Liver (tissue), 9 donors: ENCODE results near the gene EEA1. TPM values are rescaled to one million over a fixed set of nuclear protein-coding genes. Genes with fewer than 3 reads are reported as not detected.

ENCODE experiments used
- DNase-seq: peaks from one replicate; pipeline ENCODE4 v3.0.0-alpha.2; 2017; ENCODE audit warnings: low spot score
- H3K27ac ChIP-seq, 2 donors: one replicate each; pipeline ENCODE4 v1.7.0; 2013; ENCODE audit warnings: inconsistent platforms in 2 of 2, low read length in 2 of 2, control low read depth in 1 of 2, low read depth in 1 of 2, mild to moderate bottlenecking in 1 of 2
- H3K27me3 ChIP-seq, 4 donors: one replicate each; pipeline versions ENCODE4 v1.6.1 to v1.7.0; 2013; ENCODE audit warnings: low read length in 3 of 4, inconsistent platforms in 1 of 4, mild to moderate bottlenecking in 1 of 4, moderate library complexity in 1 of 4; ENCODE audit not compliant: control insufficient read depth in 4 of 4, insufficient read depth in 4 of 4
- H3K36me3 ChIP-seq, 4 donors: one replicate each; pipeline versions ENCODE4 v1.6.1 to v1.7.0; 2013; ENCODE audit warnings: low read length in 3 of 4, mild to moderate bottlenecking in 3 of 4, low read depth in 1 of 4, moderate library complexity in 1 of 4; ENCODE audit not compliant: control insufficient read depth in 4 of 4, insufficient read depth in 3 of 4
- H3K4me1 ChIP-seq, 4 donors: one replicate each; pipeline versions ENCODE4 v1.6.1 to v1.7.0; 2013; ENCODE audit warnings: low read length in 3 of 4, mild to moderate bottlenecking in 3 of 4, moderate library complexity in 1 of 4; ENCODE audit not compliant: control insufficient read depth in 4 of 4, insufficient read depth in 4 of 4
- H3K4me3 ChIP-seq, 3 donors: one replicate each; pipeline versions ENCODE4 v1.6.1 to v1.7.0; 2013; ENCODE audit warnings: low read length in 3 of 3, control low read depth in 1 of 3, low read depth in 1 of 3, mild to moderate bottlenecking in 1 of 3
- H3K9ac ChIP-seq, 2 donors: one replicate each; pipeline ENCODE4 v1.7.0; 2013; ENCODE audit warnings: low read length in 2 of 2, mild to moderate bottlenecking in 2 of 2, moderate library complexity in 2 of 2, control low read depth in 1 of 2, low read depth in 1 of 2
- H3K9me3 ChIP-seq, 4 donors: one replicate each; pipeline versions ENCODE4 v1.6.1 to v1.7.0; 2013; ENCODE audit warnings: low read length in 3 of 4; ENCODE audit not compliant: control insufficient read depth in 4 of 4
- ATF3 ChIP-seq: IDR thresholded peaks from 2 replicates; pipeline ENCODE4 v1.6.1; 2016; ENCODE audit warnings: antibody characterized with exemption
- CTCF ChIP-seq: fragments of 150-350 bp; IDR thresholded peaks from 2 replicates; pipeline ENCODE4 v1.5.1; 2017; ENCODE audit warnings: improper control_type of control experiment, low read depth, low read length; ENCODE audit not compliant: missing input control
- EGR1 ChIP-seq, 2 donors: IDR thresholded peaks; 2 replicates each; pipeline ENCODE4 v1.6.1; 2016 to 2018; ENCODE audit warnings: antibody characterized with exemption in 2 of 2, low read depth in 2 of 2
- FOXA1 ChIP-seq: IDR thresholded peaks from 2 replicates; pipeline ENCODE4 v1.6.1; 2016; ENCODE audit warnings: antibody characterized with exemption
- FOXA2 ChIP-seq: IDR thresholded peaks from 2 replicates; pipeline ENCODE4 v1.6.1; 2016; ENCODE audit warnings: antibody characterized with exemption
- GABPA ChIP-seq, 2 donors: IDR thresholded peaks in 1 of 2; conservative IDR thresholded peaks in 1 of 2; 2 replicates each; pipeline ENCODE4 v1.6.1; 2016; ENCODE audit warnings: antibody characterized with exemption in 2 of 2, mild to moderate bottlenecking in 1 of 2, moderate library complexity in 1 of 2
- HNF4A ChIP-seq, 2 donors: conservative IDR thresholded peaks; 2 replicates each; pipeline ENCODE4 v1.6.1; 2016; ENCODE audit warnings: antibody characterized with exemption in 2 of 2, mild to moderate bottlenecking in 2 of 2
- HNF4G ChIP-seq: IDR thresholded peaks from 2 replicates; pipeline ENCODE4 v1.6.1; 2016; ENCODE audit warnings: antibody characterized with exemption
- MAX ChIP-seq: IDR thresholded peaks from 2 replicates; pipeline ENCODE4 v1.6.1; 2016; ENCODE audit warnings: antibody characterized with exemption
- NR2F2 ChIP-seq: IDR thresholded peaks from 2 replicates; pipeline ENCODE4 v1.6.1; 2016; ENCODE audit warnings: antibody characterized with exemption
- RAD21 ChIP-seq, 2 donors: IDR thresholded peaks; 2 replicates each; pipeline ENCODE4 v1.6.1; 2016; ENCODE audit warnings: antibody characterized with exemption in 2 of 2, mild to moderate bottlenecking in 2 of 2
- REST ChIP-seq: IDR thresholded peaks from 2 replicates; pipeline ENCODE4 v1.6.1; 2016; ENCODE audit warnings: antibody characterized with exemption, mild to moderate bottlenecking
- RXRA ChIP-seq, 2 donors: IDR thresholded peaks; 2 replicates each; pipeline ENCODE4 v1.6.1; 2017 to 2018; ENCODE audit warnings: antibody characterized with exemption in 2 of 2, mild to moderate bottlenecking in 1 of 2
- SP1 ChIP-seq: IDR thresholded peaks from 2 replicates; pipeline ENCODE4 v1.6.1; 2018; ENCODE audit warnings: antibody characterized with exemption, mild to moderate bottlenecking
- YY1 ChIP-seq: IDR thresholded peaks from 2 replicates; pipeline ENCODE4 v1.6.1; 2016; ENCODE audit warnings: antibody characterized with exemption, mild to moderate bottlenecking
- ZBTB33 ChIP-seq: IDR thresholded peaks from 2 replicates; pipeline ENCODE4 v1.6.1; 2016; ENCODE audit warnings: antibody characterized with exemption
- WGBS: extraction: QIAGEN DNeasy Blood & Tissue Kit; methylation state at CpG from one replicate; pipeline ENCODE4 v1.1.7; 2013; 5-methylcytosine and 5-hydroxymethylcytosine counted together
- polyA plus RNA-seq, 2 donors: library from polyadenylated mRNA; stranded (reverse) in 1 of 2; unstranded in 1 of 2; fragments of 200-250 nt in 1 of 2; fragments of >200 nt in 1 of 2; fragmentation: Nextera tagmentation in 1 of 2; extraction: Ambion mirVana in 1 of 2; gene quantifications; one replicate each; pipeline versions ENCODE4 v1.2.1 to v1.2.3, GENCODE V29; 2013 to 2015
- total RNA-seq, 2 donors: library from RNA; depleted of rRNA; stranded (reverse); fragments of >200 nt; gene quantifications; one replicate each; pipeline ENCODE4 v1.2.3, GENCODE V29; 2014
- donor health status: healthy.
- donor health status: healthy.
- donor health status: healthy.
- donor health status: healthy.
- donor health status: healthy.

EEA1 gene
- total and polyA plus RNA-seq, 4 donors = 2.5 to 15.8 (median 9.1) TPM

- no peak for TF ChIP-seq REST
Measured at GRCh38 chr12:92743026-92743425, 186.1 kb downstream of the EEA1 start (continued).

- H3K27ac ChIP-seq = no peak overlapping the region
Measured at GRCh38 chr12:92740411-92740810, 188.7 kb downstream of the EEA1 start.

GRCh38 chr12:92739113-92739512, 190.0 kb downstream of the EEA1 start:
- Histone ChIP-seq H3K36me3 (no peaks in the 10 kb centered on the region), H3K27me3 (no peaks in the 10 kb centered on the region), H3K4me3 (no peak overlapping the region), H3K27ac (no peak overlapping the region), H3K9ac (no peak overlapping the region), H3K4me1 (no peaks in the 10 kb centered on the region), H3K9me3 (no peaks in the 10 kb centered on the region)
- DNase-seq = no peak
- WGBS = 89% methylated on average over 4 of the region's 4 CpGs
- no peak for TF ChIP-seq YY1
- no peak for TF ChIP-seq HNF4A (conservative IDR thresholded peaks at IDR 0.05)
- TF ChIP-seq RXRA (IDR thresholded peaks at IDR 0.05) = no peak
- no peak for TF ChIP-seq GABPA (IDR thresholded peaks at IDR 0.05 in 1 of 2, conservative IDR thresholded peaks at IDR 0.05 in 1 of 2)
- TF ChIP-seq ATF3 = no peak
- no peak for TF ChIP-seq NR2F2
- no peak for TF ChIP-seq MAX
- TF ChIP-seq EGR1 (IDR thresholded peaks at IDR 0.05; ENCODE audit: low read depth in 2 of 2) = no peak
- TF ChIP-seq FOXA1 = no peak
- TF ChIP-seq RAD21 (IDR thresholded peaks at IDR 0.05) = no peak
- TF ChIP-seq SP1 = no peak
- no peak for TF ChIP-seq ZBTB33
- TF ChIP-seq HNF4G = no peak

More at GRCh38 chr12:92740411-92740810, 188.7 kb downstream of the EEA1 start:
- H3K9ac ChIP-seq = no peak overlapping the region
- H3K27me3 ChIP-seq = no peaks in the 10 kb centered on the region
- H3K4me3 ChIP-seq = no peak overlapping the region
- H3K9me3 ChIP-seq = no peaks in the 10 kb centered on the region
- no peaks in the 10 kb centered on the region for H3K36me3 ChIP-seq
- TF ChIP-seq CTCF = no peak
- no peak for TF ChIP-seq HNF4A (conservative IDR thresholded peaks at IDR 0.05)
- TF ChIP-seq FOXA2 = no peak
- no peak for TF ChIP-seq NR2F2
- TF ChIP-seq FOXA1 = no peak
- no peak for TF ChIP-seq RXRA (IDR thresholded peaks at IDR 0.05)
- TF ChIP-seq MAX = no peak
- no peak for TF ChIP-seq RAD21 (IDR thresholded peaks at IDR 0.05)
- no peak for TF ChIP-seq SP1
- H3K4me1 ChIP-seq = no peaks in the 10 kb centered on the region
- no peak for DNase-seq
